HG02973 (cell line): ENCODE results near the gene AMH.
"Not testable (repeated sequence)": the region's sequence is repeated elsewhere in the genome, so short reads cannot be mapped to it uniquely, and the experiment has no call there.

ENCODE experiments used
- ATAC-seq: cut with Tn5 transposase; IDR thresholded peaks from one replicate; pipeline ENCODE4 v1.9.1; 2021; ENCODE audit warnings: moderate library complexity; ENCODE audit not compliant: unreplicated experiment

AMH gene

GRCh38 chr19:2249010-2249866 lies at the start of gene AMH:
AMH (plus strand) TSS chr19:2249323; CDS start chr19:2249333, 10 bp downstream.
- no peak for ATAC-seq

- ATAC-seq, result no peak
These were observed 49.1 kb upstream of the AMH start for GRCh38 chr19:2199861-2200623.

GRCh38 chr19:2200624-2201294 lies 48.4 kb upstream of the AMH start:
- ATAC-seq, result not testable (repeated sequence)

GRCh38 chr19:2201473-2202148 lies 47.5 kb upstream of the AMH start:
- no peak for ATAC-seq

GRCh38 chr19:2202366-2202765 lies 46.8 kb upstream of the AMH start:
- no peak for ATAC-seq

- ATAC-seq, result no peak
These were observed 42.1 kb upstream of the AMH start for GRCh38 chr19:2207008-2207407.

GRCh38 chr19:2207991-2208860 lies 40.9 kb upstream of the AMH start:
- no peak for ATAC-seq

GRCh38 chr19:2208975-2209374 lies 40.1 kb upstream of the AMH start:
- ATAC-seq, result no peak

- no peak for ATAC-seq
These were observed 39.7 kb upstream of the AMH start for GRCh38 chr19:2209408-2209807.

GRCh38 chr19:2210206-2210605 lies 38.9 kb upstream of the AMH start:
- no peak for ATAC-seq

GRCh38 chr19:2210987-2211740 lies 38.0 kb upstream of the AMH start:
- ATAC-seq, result no peak

GRCh38 chr19:2212861-2213711 lies 36.0 kb upstream of the AMH start:
- ATAC-seq, result no peak

GRCh38 chr19:2213799-2214198 lies 35.3 kb upstream of the AMH start:
- ATAC-seq, result no peak

GRCh38 chr19:2214251-2214650 lies 34.9 kb upstream of the AMH start:
- no peak for ATAC-seq

- no peak for ATAC-seq
These were observed 33.8 kb upstream of the AMH start for GRCh38 chr19:2215281-2215751.

GRCh38 chr19:2216361-2217225 lies 32.5 kb upstream of the AMH start:
- ATAC-seq, result no peak

GRCh38 chr19:2217591-2217990 lies 31.5 kb upstream of the AMH start:
- ATAC-seq, result no peak
